T-helper 17 cell (primary cell): Measurements from ENCODE around the gene PAK4. TPM values are rescaled to one million over a fixed set of nuclear protein-coding genes. Genes with fewer than 3 reads are reported as not detected.

Source experiments
- ATAC-seq: fragments of 150-1000 bp; cut with Tn5 transposase; 2 replicates; pipeline ENCODE4 v1.10.0; 2021; ENCODE audit warnings: mild to moderate bottlenecking, moderate library complexity
- DNase-seq, 3 donors: peaks; one replicate each; pipeline versions ENCODE4 v3.0.0 to v3.0.0-alpha.2; 2020 to 2021
- H3K9me3 ChIP-seq: one replicate; pipeline ENCODE4 v1.7.0; 2013; ENCODE audit warnings: low read length, mild to moderate bottlenecking; ENCODE audit not compliant: control insufficient read depth, poor library complexity, severe bottlenecking
- H3K27ac Mint-ChIP-seq: one replicate; pipeline ENCODE4 v1.8.0; 2022; ENCODE audit warnings: mild to moderate bottlenecking, moderate library complexity, mixed read lengths
- H3K27me3 Mint-ChIP-seq: one replicate; pipeline ENCODE4 v1.8.0; 2022; ENCODE audit warnings: mixed read lengths
- H3K36me3 Mint-ChIP-seq: one replicate; pipeline ENCODE4 v1.8.0; 2022; ENCODE audit warnings: low read depth, mixed read lengths
- H3K4me1 Mint-ChIP-seq: one replicate; pipeline ENCODE4 v1.8.0; 2022; ENCODE audit warnings: mild to moderate bottlenecking, mixed read lengths
- H3K4me3 Mint-ChIP-seq: one replicate; pipeline ENCODE4 v1.8.0; 2022; ENCODE audit warnings: mild to moderate bottlenecking, moderate library complexity, mixed read lengths
- total RNA-seq, 4 donors: library from RNA in 2 of 4; stranded (reverse) in 2 of 4; gene quantifications; one replicate each; pipeline ENCODE4 v1.2.3 and lab custom pipeline; 2022 to 2026

The PAK4 gene
- total RNA-seq, 2 donors from 2014 or later = 9.6 to 9.7 TPM

GRCh38 chr19:39171479-39172465, 46.2 kb downstream of the PAK4 start:
- H3K4me1 Mint-ChIP-seq = peaks cover 7% of the 10 kb centered on the region
- no peaks in the 10 kb centered on the region for H3K9me3 ChIP-seq
- DNase-seq = no peak
- H3K36me3 Mint-ChIP-seq = peaks cover 7% of the 10 kb centered on the region
- no peaks in the 10 kb centered on the region for H3K27me3 Mint-ChIP-seq
- no peak overlapping the region for H3K27ac Mint-ChIP-seq
- no peak overlapping the region for H3K4me3 Mint-ChIP-seq
- no peak for ATAC-seq

DNA sequence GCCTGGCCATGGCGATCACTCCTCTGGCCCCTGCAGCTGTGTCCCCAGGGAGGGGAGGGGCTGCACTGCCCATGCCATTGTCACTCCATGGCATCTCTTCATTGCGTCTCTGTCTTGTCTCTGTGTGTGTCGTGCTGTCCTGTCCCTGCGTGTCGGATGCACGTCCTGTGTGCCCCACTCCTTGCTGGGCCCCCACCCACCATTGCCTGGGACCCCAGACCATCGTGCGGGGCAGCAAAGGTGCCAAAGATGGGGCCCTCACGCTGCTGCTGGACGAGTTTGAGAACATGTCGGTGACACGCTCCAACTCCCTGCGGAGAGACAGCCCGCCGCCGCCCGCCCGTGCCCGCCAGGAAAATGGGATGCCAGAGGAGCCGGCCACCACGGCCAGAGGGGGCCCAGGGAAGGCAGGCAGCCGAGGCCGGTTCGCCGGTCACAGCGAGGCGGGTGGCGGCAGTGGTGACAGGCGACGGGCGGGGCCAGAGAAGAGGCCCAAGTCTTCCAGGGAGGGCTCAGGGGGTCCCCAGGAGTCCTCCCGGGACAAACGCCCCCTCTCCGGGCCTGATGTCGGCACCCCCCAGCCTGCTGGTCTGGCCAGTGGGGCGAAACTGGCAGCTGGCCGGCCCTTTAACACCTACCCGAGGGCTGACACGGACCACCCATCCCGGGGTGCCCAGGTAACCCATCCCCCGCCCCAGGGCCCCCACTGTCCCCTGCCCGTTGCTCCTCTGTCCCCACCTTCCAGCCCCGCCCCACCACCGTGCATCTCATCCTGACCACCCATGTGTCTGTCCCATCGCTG, 47.3 kb downstream of the PAK4 start:
- ATAC-seq = no peak

DNA sequence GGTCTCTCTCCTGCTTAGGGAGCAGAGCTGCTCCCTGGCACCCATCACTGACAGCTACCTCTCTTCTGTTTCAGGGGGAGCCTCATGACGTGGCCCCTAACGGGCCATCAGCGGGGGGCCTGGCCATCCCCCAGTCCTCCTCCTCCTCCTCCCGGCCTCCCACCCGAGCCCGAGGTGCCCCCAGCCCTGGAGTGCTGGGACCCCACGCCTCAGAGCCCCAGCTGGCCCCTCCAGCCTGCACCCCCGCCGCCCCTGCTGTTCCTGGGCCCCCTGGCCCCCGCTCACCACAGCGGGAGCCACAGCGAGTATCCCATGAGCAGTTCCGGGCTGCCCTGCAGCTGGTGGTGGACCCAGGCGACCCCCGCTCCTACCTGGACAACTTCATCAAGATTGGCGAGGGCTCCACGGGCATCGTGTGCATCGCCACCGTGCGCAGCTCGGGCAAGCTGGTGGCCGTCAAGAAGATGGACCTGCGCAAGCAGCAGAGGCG, 48.0 kb downstream of the PAK4 start:
- no peaks in the 10 kb centered on the region for H3K9me3 ChIP-seq
- DNase-seq = no peak
- Mint-ChIP-seq H3K27ac (no peak overlapping the region), H3K4me1 (peaks cover 7% of the 10 kb centered on the region), H3K27me3 (no peaks in the 10 kb centered on the region), H3K4me3 (no peak overlapping the region), H3K36me3 (peaks cover 7% of the 10 kb centered on the region)
- ATAC-seq = no peak

More for the DNA sequence above, 47.3 kb downstream of the PAK4 start:
- no peaks in the 10 kb centered on the region for H3K9me3 ChIP-seq
- no peaks in the 10 kb centered on the region for H3K27me3 Mint-ChIP-seq
- no peak for DNase-seq
- no peak overlapping the region for H3K27ac Mint-ChIP-seq
- H3K4me1 Mint-ChIP-seq = peaks cover 7% of the 10 kb centered on the region
- H3K4me3 Mint-ChIP-seq = no peak overlapping the region
- H3K36me3 Mint-ChIP-seq = peaks cover 7% of the 10 kb centered on the region

DNA sequence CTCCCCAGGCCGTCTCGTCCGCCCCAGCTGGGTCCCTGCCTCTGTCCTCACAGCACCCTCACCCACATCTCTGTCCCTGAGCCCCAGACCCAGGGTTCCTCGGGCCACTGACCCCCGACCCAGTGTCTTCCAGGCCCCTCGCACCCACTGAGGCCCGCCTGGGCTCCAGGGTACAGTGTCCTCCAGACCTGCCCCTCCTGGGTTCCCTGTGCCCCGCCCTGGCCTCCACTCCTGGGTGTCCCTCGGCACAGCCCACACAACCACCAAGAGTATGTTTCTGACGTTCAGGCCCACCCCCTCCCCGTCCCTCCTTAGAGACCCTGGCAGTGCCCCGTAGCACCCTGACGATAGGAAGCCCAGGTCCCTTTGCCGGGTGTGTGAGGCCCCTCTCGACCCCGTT, 48.6 kb downstream of the PAK4 start:
- no peak for DNase-seq
- Mint-ChIP-seq H3K27me3 (no peaks in the 10 kb centered on the region), H3K4me3 (no peak overlapping the region), H3K4me1 (peaks cover 3% of the 10 kb centered on the region), H3K27ac (no peak overlapping the region), H3K36me3 (peaks cover 5% of the 10 kb centered on the region)
- no peak for ATAC-seq
- H3K9me3 ChIP-seq = no peaks in the 10 kb centered on the region

GRCh38 chr19:39174558-39175544, 49.3 kb downstream of the PAK4 start:
- Mint-ChIP-seq H3K4me1 (peaks cover 2% of the 10 kb centered on the region), H3K27me3 (no peaks in the 10 kb centered on the region), H3K4me3 (no peak overlapping the region), H3K36me3 (peaks cover 4% of the 10 kb centered on the region), H3K27ac (no peak overlapping the region)
- no peaks in the 10 kb centered on the region for H3K9me3 ChIP-seq
- ATAC-seq (no peak), DNase-seq (no peak)

GRCh38 chr19:39175564-39175963, 50.0 kb downstream of the PAK4 start:
- H3K27me3 Mint-ChIP-seq = no peaks in the 10 kb centered on the region
- no peaks in the 10 kb centered on the region for H3K9me3 ChIP-seq
- H3K4me3 Mint-ChIP-seq = no peak overlapping the region
- no peak for DNase-seq
- peaks cover 2% of the 10 kb centered on the region for H3K4me1 Mint-ChIP-seq
- no peak for ATAC-seq
- peaks cover 4% of the 10 kb centered on the region for H3K36me3 Mint-ChIP-seq
- no peak overlapping the region for H3K27ac Mint-ChIP-seq

GRCh38 chr19:39177110-39177699, 51.6 kb downstream of the PAK4 start:
- H3K36me3 Mint-ChIP-seq = peaks cover 4% of the 10 kb centered on the region
- H3K9me3 ChIP-seq = no peaks in the 10 kb centered on the region
- H3K27ac Mint-ChIP-seq = no peak overlapping the region
- DNase-seq (no peak), ATAC-seq (no peak)
- H3K4me1 Mint-ChIP-seq = peaks cover 2% of the 10 kb centered on the region
- no peak overlapping the region for H3K4me3 Mint-ChIP-seq
- H3K27me3 Mint-ChIP-seq = no peaks in the 10 kb centered on the region

GRCh38 chr19:39177736-39178135, 52.1 kb downstream of the PAK4 start:
- Mint-ChIP-seq H3K27me3 (no peaks in the 10 kb centered on the region), H3K4me1 (peaks cover 3% of the 10 kb centered on the region), H3K4me3 (no peak overlapping the region), H3K27ac (no peak overlapping the region), H3K36me3 (peaks cover 4% of the 10 kb centered on the region)
- H3K9me3 ChIP-seq = no peaks in the 10 kb centered on the region
- no peak for DNase-seq
- no peak for ATAC-seq

GRCh38 chr19:39178296-39179006, 52.9 kb downstream of the PAK4 start:
- no peak for ATAC-seq
- H3K4me3 Mint-ChIP-seq = no peak overlapping the region
- peaks cover 2% of the 10 kb centered on the region for H3K36me3 Mint-ChIP-seq
- no peaks in the 10 kb centered on the region for H3K9me3 ChIP-seq
- no peaks in the 10 kb centered on the region for H3K27me3 Mint-ChIP-seq
- H3K4me1 Mint-ChIP-seq = peaks cover 3% of the 10 kb centered on the region
- H3K27ac Mint-ChIP-seq = no peak overlapping the region
- DNase-seq = no peak

DNA sequence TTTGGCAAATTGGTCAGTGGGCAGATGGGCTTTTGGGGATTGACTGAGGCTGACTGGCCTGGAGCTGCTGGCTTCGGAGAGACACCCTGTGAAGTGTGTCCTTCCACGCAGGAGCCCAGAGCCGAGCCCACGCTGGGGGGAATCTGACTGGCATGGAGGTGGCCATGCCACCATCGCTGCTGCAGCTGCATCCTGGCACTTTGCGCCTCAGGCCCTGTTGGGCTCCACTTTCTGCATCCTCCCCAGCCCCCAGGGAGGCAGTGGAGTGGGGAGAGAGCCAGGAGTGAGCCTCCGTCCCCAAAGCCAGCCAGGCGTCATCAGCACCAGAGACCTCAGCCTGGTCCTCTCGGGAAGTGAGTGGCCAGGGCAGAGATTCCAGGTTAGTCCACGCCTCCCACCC, 54.2 kb downstream of the PAK4 start:
- Mint-ChIP-seq H3K27me3 (no peaks in the 10 kb centered on the region), H3K27ac (no peak overlapping the region), H3K4me3 (no peak overlapping the region), H3K4me1 (peaks cover 2% of the 10 kb centered on the region), H3K36me3 (no peaks in the 10 kb centered on the region)
- DNase-seq (no peak), ATAC-seq (no peak)
- no peaks in the 10 kb centered on the region for H3K9me3 ChIP-seq

GRCh38 chr19:39180749-39181148, 55.2 kb downstream of the PAK4 start:
- no peaks in the 10 kb centered on the region for H3K27me3 Mint-ChIP-seq
- no peak overlapping the region for H3K27ac Mint-ChIP-seq

More at GRCh38 chr19:39180749-39181148, 55.2 kb downstream of the PAK4 start:
- Mint-ChIP-seq H3K4me3 (no peak overlapping the region), H3K36me3 (no peaks in the 10 kb centered on the region), H3K4me1 (peaks cover 2% of the 10 kb centered on the region)
- no peak for DNase-seq
- ATAC-seq = no peak
- no peaks in the 10 kb centered on the region for H3K9me3 ChIP-seq
